Measurements from ENCODE around the gene DYNLT3. TPM values are rescaled to one million over a fixed set of nuclear protein-coding genes. Genes with fewer than 3 reads are reported as not detected.

Gene DYNLT3
- total RNA-seq, 1 donor from 2014 or later: 13.3 TPM

GRCh38 chrX:37796310-37796709 is 51.1 kb downstream of the DYNLT3 start:
- Mint-ChIP-seq H3K4me1 (peaks cover 3% of the 10 kb centered on the region), H3K36me3 (ENCODE audit: low read depth) (no peaks in the 10 kb centered on the region), H3K4me3 (no peak overlapping the region), H3K27me3 (no peaks in the 10 kb centered on the region), H3K27ac (no peak overlapping the region), H3K9me3 (no peaks in the 10 kb centered on the region)
- intact Hi-C loops (cut with micrococcal nuclease): no loop called here
- DNase-seq: no peak

Other genes with a start within 250 kb of the DYNLT3 start
- gene XK, start 161.8 kb downstream of the DYNLT3 start, total RNA-seq: 0.14 and 0.17 TPM in 2 replicates
- not detected in 2 replicates for gene CYBB, start 67.5 kb downstream of the DYNLT3 start, total RNA-seq
- gene SYTL5, start 159.0 kb upstream of the DYNLT3 start, total RNA-seq: not detected in 2 replicates